Measurements from ENCODE around the gene GRM7. TPM values are rescaled to one million over a fixed set of nuclear protein-coding genes. Genes with fewer than 3 reads are reported as not detected.

Gene GRM7
- total RNA-seq, 1 experiment from 2014 or later: 0.28 TPM

DNA sequence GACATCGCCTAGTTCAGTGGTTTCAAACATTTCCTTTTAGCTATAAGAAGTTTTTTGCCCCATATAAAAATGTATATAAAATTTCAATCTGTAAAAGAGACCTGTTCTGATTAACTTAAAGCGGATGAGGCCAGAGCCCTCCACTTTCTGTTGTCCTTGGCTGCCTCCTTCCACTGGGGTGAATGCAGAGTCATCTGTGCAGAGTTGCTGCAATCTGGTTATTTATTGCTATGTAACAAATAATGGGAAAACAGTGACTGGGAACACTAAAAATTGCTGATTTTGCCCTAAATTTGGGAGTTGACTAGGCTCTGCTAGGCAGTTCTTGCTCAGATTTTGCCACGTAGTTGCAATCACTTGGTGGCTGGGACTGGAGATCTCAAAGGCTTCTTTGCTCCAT lies 637.8 kb downstream of the GRM7 start:
- no CpG with 5 or more reads among the region's 3 CpGs for WGBS (ENCODE audit: extremely low coverage, insufficient read length, low lambda C conversion rate)
- no peak overlapping the region for H3K4me2 ChIP-seq (ENCODE audit: insufficient read depth, insufficient read length, low read length)

More for the DNA sequence above, 637.8 kb downstream of the GRM7 start:
- Histone ChIP-seq H3K27ac (ENCODE audit: insufficient read length, low read depth, low read length) (no peak overlapping the region), H4K20me1 (ENCODE audit: control insufficient read depth, insufficient read depth, insufficient read length) (no peaks in the 10 kb centered on the region), H2BK20ac (ENCODE audit: low read depth, low read length, poor library complexity, severe bottlenecking) (no peak overlapping the region), H3K23me2 (ENCODE audit: insufficient read length, low read depth, low read length, poor library complexity, severe bottlenecking) (no peaks in the 10 kb centered on the region), H3K23ac (ENCODE audit: insufficient read length, low read depth, low read length) (no peak overlapping the region), H4K8ac (replicated peaks; ENCODE audit: insufficient read length, low read depth, low read length) (no peak overlapping the region), H3T11ph (ENCODE audit: low read length) (no peak overlapping the region), H3K9me3 (ENCODE audit: control insufficient read depth, low read depth, low read length) (no peaks in the 10 kb centered on the region), H2BK5ac (ENCODE audit: insufficient read length, low read length) (no peak overlapping the region), H2BK120ac (ENCODE audit: low read depth, low read length, poor library complexity, severe bottlenecking) (no peak overlapping the region), H2BK12ac (ENCODE audit: insufficient read length, low read depth, low read length) (no peak overlapping the region), H3K18ac (ENCODE audit: insufficient read length, low read depth, low read length) (no peak overlapping the region), H3K14ac (ENCODE audit: insufficient read depth, low read length) (no peak overlapping the region), H4K91ac (ENCODE audit: insufficient read length, low read depth, low read length) (no peak overlapping the region), H3K79me2 (ENCODE audit: insufficient read depth, low read length) (no peaks in the 10 kb centered on the region), H3K4me1 (ENCODE audit: insufficient read depth, low read length) (no peaks in the 10 kb centered on the region), H3K56ac (ENCODE audit: insufficient read length, low read depth, low read length) (no peak overlapping the region), H4K5ac (ENCODE audit: insufficient read length, low read depth, low read length) (no peak overlapping the region), H2AFZ (ENCODE audit: low read length) (no peak overlapping the region), H3K4ac (ENCODE audit: low read depth, low read length) (no peak overlapping the region), H3K79me1 (ENCODE audit: insufficient read depth, low read depth, low read length, poor library complexity, severe bottlenecking) (no peaks in the 10 kb centered on the region), H3K27me3 (ENCODE audit: insufficient read depth, low read length) (no peaks in the 10 kb centered on the region), H2AK5ac (ENCODE audit: insufficient read length, low read length) (no peak overlapping the region), H3K9ac (ENCODE audit: extremely low read depth, insufficient read length, low read length) (no peak overlapping the region), H2BK15ac (ENCODE audit: low read depth, low read length) (no peak overlapping the region)
- Mint-ChIP-seq H3K27ac (no peak overlapping the region), H3K36me3 (ENCODE audit: insufficient read depth in 1 of 3, low read depth in 3 of 3) (no peaks in the 10 kb centered on the region; a peak in 2 of 7 replicates), H3K4me1 (no peaks in the 10 kb centered on the region), H3K9me3 (peaks cover 0 to 3% of the 10 kb centered on the region in 2 experiments; a peak in 2 of 5 replicates), H3K4me3 (no peak overlapping the region), H3K27me3 (ENCODE audit: low read depth) (no peaks in the 10 kb centered on the region)
- TF ChIP-seq, protein P1, sequence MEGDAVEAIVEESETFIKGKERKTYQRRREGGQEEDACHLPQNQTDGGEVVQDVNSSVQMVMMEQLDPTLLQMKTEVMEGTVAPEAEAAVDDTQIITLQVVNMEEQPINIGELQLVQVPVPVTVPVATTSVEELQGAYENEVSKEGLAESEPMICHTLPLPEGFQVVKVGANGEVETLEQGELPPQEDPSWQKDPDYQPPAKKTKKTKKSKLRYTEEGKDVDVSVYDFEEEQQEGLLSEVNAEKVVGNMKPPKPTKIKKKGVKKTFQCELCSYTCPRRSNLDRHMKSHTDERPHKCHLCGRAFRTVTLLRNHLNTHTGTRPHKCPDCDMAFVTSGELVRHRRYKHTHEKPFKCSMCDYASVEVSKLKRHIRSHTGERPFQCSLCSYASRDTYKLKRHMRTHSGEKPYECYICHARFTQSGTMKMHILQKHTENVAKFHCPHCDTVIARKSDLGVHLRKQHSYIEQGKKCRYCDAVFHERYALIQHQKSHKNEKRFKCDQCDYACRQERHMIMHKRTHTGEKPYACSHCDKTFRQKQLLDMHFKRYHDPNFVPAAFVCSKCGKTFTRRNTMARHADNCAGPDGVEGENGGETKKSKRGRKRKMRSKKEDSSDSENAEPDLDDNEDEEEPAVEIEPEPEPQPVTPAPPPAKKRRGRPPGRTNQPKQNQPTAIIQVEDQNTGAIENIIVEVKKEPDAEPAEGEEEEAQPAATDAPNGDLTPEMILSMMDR (conservative IDR thresholded peaks at IDR 0.05): no peak
- no peak for DNase-seq
